GM19467 (cell line): ENCODE measurements around the gene ALOX15.
"Not testable (repeated sequence)": the region's sequence is repeated elsewhere in the genome, so short reads cannot be mapped to it uniquely, and the experiment has no call there.

ENCODE experiments used
- ATAC-seq: cut with Tn5 transposase; IDR thresholded peaks from one replicate; pipeline ENCODE4 v1.9.1; 2021; ENCODE audit warnings: mild to moderate bottlenecking, moderate library complexity; ENCODE audit not compliant: unreplicated experiment

ALOX15 gene

GRCh38 chr17:4655933-4656332 lies 14.5 kb upstream of the ALOX15 start:
- ATAC-seq: not testable (repeated sequence)

- ATAC-seq: no peak
Measured at GRCh38 chr17:4652997-4653396, 11.5 kb upstream of the ALOX15 start.

DNA sequence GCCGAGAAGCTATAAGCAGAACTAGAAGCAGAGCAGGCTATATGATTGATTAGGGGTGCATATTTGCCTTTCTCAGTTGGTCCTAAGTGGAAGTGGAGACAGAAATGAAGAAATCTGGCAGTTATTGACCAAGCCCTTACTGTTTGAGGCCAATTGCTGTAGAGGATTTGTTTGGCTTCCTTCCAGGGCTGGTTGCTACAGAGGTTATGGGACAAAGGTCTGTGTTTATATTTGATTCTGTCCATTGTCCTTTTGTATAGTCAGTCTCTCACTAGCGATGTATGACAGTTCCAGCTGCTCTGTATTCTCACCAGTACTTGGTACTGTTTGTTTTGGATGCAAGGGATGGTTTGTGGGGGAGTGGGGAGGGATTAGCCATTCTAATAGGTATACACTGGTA lies 7.3 kb upstream of the ALOX15 start:
- ATAC-seq: no peak

GRCh38 chr17:4645642-4646041 lies 4.2 kb upstream of the ALOX15 start:
- no peak for ATAC-seq

GRCh38 chr17:4643676-4644075 lies 2.2 kb upstream of the ALOX15 start:
- ATAC-seq: no peak

GRCh38 chr17:4642286-4642685 lies 808 bp upstream of the ALOX15 start:
- no peak for ATAC-seq

DNA sequence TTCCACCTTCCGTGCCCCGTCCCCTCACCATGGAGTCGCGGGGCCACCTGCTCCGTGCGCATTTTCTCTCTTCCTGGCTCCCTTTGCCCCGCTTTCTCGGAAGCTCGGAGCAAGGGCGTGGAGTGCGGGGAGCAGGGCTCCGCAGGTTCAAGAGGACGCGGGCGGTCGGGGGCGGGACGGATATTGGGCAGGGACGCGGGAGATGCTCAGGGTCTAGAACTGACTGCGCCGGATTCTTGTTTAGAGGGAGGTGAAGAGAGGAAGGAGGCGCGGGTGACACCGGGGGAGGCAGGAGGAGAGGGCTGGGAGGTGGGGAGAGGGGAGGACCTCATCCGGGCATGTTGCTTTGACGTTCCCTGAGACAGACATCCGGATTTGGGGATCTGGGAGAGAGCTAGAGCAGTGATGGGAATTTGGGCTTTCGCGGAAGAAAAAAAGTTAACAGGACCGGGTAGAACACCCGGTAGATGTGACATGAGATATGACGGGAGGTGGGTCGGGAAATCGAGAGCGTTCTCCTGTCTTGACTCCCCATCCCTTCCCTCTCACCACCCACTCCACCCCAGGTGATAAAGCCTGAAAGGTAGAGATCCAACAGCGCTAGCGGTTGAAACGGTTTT lies 799 bp downstream of the ALOX15 start:
- not testable (repeated sequence) for ATAC-seq

DNA sequence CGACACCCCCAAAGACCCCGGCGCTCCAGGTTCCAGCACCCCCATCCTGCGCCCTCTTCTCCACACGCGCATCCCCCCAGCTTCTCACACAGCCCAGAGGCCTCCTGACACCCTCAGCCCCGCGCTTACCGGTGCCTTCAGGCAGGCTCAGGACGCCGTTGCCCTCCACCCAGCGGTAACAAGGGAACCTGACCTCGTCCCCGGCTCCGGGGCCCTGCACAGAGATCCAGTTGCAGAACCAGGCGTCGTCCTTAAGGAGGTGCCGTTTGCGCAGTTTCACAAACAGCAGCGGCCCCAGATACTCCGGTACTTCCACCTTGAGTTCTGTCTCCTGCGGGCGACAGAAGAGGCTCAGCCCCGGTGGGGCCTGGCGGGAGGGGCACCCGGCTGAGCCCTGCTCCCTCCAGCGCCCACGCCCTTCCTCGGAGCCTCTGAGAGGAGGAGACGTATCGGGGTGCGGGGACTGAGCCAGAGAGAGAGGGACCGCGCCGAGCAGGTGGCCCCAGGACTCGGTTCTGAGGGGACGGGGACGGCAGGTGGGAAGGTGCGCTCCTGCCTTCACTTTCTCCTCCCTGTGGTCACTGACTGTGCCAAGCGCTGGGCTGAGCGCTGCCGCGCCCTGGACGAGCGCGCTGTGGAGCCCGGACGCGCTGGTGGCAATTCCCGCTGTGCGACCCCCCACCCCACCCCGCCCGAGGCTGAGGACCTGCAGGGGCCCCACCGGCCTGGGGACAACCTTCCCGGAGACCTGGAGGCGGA lies 2.0 kb downstream of the ALOX15 start:
- ATAC-seq: not testable (repeated sequence)

- ATAC-seq: not testable (repeated sequence)
Measured at GRCh38 chr17:4638766-4639165, 2.7 kb downstream of the ALOX15 start.

DNA sequence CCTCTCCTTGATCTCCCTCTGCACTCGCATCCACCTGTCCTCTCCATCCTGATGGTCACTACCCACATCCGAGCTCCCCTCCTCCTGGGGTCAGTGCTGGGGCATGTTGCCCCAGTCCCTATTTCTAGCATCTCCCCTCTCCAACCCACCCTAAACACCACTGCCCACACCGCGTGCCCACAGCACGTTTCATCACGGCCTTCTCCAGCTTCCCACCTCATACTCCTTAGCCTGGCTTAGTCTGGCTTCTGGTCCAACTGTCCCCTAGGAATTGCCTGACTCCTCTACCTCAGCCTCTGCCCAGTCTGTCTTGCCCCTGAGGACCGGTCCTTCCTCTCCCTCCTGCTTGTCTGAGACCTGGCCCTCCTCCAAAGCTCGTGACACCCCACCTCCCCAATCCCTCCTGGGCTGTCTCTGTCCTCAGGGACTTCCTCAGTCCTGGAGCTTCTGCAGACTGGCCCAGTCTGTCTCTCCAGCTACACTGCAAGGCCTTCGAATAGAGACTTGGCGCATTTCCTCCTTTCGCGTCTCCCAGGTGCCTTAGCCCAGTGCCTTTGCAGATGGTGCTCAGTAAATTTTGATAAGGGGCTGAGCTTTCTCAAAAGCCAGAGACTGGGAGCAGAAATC lies 4.9 kb downstream of the ALOX15 start:
- ATAC-seq: no peak

DNA sequence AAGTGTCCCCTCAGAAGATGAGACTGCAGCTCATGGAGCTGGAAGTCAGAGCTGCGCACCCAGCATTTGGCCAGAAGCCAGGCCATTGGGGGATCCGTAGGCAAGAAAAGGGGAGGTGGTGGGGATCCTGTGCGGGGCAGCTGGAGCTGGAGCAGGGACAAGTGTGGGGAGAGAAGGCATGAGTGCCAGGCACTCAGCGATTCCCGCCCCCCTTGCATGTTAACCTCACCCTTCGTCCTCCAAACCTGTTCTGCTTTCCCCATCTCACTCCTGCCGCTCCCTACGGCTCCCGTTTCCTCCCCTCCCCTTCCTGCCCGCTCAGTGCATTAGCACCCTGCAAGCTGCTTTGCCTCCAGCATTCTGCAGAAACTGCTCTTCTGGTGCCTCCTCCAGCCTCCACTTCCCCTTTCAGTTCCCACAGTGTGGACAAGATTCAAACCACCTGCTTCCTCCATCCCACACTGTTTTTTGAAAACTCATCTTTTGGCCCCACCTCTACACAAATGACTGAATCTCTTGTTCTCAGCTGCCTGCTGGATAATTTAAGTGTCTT lies 5.6 kb downstream of the ALOX15 start:
- ATAC-seq: no peak

- ATAC-seq: no peak
Measured at GRCh38 chr17:4634976-4635375, 6.5 kb downstream of the ALOX15 start.

GRCh38 chr17:4633643-4634042 lies 7.8 kb downstream of the ALOX15 start:
- no peak for ATAC-seq

- no peak for ATAC-seq
Measured at GRCh38 chr17:4632581-4632920, 8.9 kb downstream of the ALOX15 start.

- ATAC-seq: no peak
Measured at GRCh38 chr17:4631836-4632580, 9.5 kb downstream of the ALOX15 start.

- ATAC-seq: no peak
Measured at GRCh38 chr17:4631431-4631830, 10.0 kb downstream of the ALOX15 start.

DNA sequence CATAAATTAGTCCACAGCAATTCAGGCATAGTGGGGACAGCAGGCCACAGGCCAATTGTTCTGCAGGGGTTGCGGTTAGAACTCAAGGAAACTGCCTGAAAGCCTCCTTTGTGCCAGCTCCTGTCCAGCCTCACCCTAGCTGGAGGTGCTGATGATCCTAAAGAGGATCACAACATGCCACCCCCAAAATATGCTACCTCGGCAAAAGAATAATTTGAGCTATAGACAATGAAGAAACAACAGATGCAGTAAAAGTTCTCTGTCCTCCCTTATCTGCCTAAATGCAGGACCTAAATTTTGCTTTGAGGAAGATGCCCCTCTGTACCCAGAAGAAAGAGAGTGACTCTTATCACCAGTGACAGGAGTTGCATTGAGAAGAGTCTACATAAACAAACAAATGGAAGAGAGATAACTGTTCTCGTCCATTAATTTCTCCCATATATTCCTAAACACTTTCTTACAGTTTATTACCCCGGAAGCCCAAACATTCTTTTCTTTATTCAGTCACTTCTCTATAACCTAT lies 14.7 kb downstream of the ALOX15 start:
- ATAC-seq: no peak

DNA sequence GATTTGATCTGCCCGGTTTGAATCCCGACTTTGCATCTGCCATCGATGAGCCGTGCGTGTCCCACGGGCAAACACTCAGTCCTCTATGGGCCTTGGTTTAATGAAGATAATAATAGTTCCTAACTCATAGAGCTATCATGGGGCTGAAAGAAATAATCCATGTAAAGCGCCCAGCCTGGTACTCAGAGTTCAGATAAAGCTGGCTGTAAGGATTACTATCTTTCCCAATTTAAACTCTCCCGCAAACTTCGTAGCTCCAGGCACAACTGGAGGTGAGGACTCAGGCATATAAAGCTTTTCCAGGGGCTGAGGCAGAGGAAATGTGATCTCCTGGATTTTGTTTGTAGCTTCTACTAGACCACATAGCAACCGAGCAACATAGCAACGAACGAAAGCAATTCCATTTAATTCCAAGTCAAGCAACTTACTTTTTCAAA lies 16.3 kb downstream of the ALOX15 start:
- ATAC-seq: no peak

DNA sequence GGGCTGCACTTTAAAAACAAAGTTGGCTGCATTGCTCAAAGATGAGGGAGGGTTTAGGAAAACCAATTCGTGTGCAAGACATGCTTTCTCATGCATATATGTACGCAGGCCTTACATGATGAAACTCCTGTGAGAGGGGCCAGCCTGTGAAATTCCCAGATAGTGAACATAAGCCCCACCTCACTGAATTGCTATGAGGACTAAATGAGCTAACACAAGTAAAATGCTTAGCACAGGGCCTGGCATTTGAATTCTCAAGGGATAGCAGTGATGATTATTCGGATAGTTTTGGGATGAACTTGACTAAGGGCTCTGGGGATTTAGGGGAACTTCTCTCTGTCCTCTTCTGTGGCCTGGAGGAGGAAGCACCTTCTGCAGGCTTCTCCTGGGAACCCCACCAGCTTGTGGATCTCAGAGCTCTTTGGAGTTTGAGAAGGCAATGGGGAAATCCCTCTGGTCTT lies 17.0 kb downstream of the ALOX15 start:
- ATAC-seq: not testable (repeated sequence)

DNA sequence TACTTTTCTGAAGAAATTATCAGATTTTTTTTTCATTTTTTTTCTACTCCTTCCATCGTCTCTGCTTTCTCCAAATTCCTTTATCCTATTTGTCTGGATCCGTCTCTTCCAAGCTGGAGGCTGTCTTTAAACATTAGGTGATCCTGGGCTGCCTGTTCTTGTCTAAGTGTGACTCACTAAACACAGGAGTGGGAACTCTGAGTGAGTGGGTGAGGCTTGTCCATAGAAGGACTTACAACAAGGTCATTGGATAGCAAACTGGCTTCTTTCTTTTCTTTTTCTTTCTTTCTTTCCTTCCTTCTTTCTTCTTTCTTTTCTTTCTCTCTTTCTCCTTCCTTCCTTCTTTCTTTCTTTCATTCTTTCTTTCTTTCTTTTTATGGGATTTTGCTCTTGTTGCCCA lies 18.2 kb downstream of the ALOX15 start:
- ATAC-seq: no peak

DNA sequence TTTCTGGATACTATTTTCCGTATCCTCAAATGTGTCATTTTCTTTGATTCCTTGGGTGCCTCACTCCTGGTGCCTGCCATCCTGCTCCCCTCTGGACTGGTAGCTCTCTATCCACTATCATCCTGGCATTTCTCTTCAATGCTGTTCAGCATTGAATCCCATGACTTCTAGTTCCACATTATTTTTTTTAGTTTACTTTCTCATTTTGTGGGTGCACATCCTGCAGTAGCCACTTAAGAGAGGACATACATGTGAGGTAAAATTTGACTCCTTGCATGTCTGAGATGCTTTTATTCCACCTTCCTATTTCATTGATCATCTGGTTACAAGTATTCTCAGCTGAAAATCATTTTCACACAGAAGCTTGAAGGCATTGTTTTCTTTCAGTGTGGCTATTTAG lies 19.1 kb downstream of the ALOX15 start:
- no peak for ATAC-seq
